Neural cell (in vitro differentiated cells): ENCODE results near the gene STK10.

Experiments used
- CTCF ChIP-seq: fragments of 450-650 bp; IDR thresholded peaks from 2 replicates; pipeline ENCODE4 v1.5.1; 2014; ENCODE audit warnings: antibody characterized with exemption, mild to moderate bottlenecking, moderate library complexity; ENCODE audit not compliant: poor library complexity, severe bottlenecking
- EP300 ChIP-seq: fragments of 450-650 bp; conservative IDR thresholded peaks from 2 replicates; pipeline ENCODE4 v1.6.1; 2014; ENCODE audit warnings: antibody characterized with exemption, mild to moderate bottlenecking, moderate library complexity; ENCODE audit not compliant: poor library complexity, severe bottlenecking
- EZH2 ChIP-seq: fragments of 200-600, 300-800 bp; shearing (Covaris generic), sonication (generic); IDR thresholded peaks from 2 replicates; pipeline ENCODE4 v1.6.1; 2014; ENCODE audit warnings: antibody characterized with exemption, low read length, borderline replicate concordance, mild to moderate bottlenecking; ENCODE audit not compliant: insufficient read depth, poor library complexity, severe bottlenecking
- MXI1 ChIP-seq: fragments of 450-650 bp; conservative IDR thresholded peaks from 2 replicates; pipeline ENCODE4 v1.6.1; 2014; ENCODE audit warnings: antibody characterized with exemption, mild to moderate bottlenecking; ENCODE audit not compliant: poor library complexity, severe bottlenecking
- POLR2AphosphoS5 ChIP-seq: IDR thresholded peaks from 2 replicates; pipeline ENCODE4 v1.6.1; 2012
- REST ChIP-seq: IDR thresholded peaks from 2 replicates; pipeline ENCODE4 v1.6.1; 2012; ENCODE audit warnings: borderline replicate concordance
- TAF1 ChIP-seq: IDR thresholded peaks from 2 replicates; pipeline ENCODE4 v1.6.1; 2012; ENCODE audit warnings: low read depth

GRCh38 chr5:172159016-172159415 is 29.0 kb downstream of the STK10 start:
- TF ChIP-seq EZH2 (no peak), POLR2AphosphoS5 (no peak), REST (no peak), CTCF (no peak), EP300 (no peak), MXI1 (no peak), TAF1 (no peak)
